Brain microvascular endothelial cell (primary cell): Measurements from ENCODE around the gene CD200R1L.

ENCODE experiments used
- DNase-seq: peaks from one replicate; pipeline ENCODE4 v3.0.0-alpha.2; 2020
- H3K27ac ChIP-seq: fragments of 250-450 bp; sonication (Bioruptor Pico); 2 replicates; pipeline ENCODE4 v1.5.1; 2020; ENCODE audit warnings: mild to moderate bottlenecking, moderate library complexity
- H3K27me3 ChIP-seq: fragments of 250-450 bp; sonication (Bioruptor Pico); replicated peaks from 2 replicates; pipeline ENCODE4 v1.5.1; 2020; ENCODE audit warnings: mild to moderate bottlenecking
- H3K36me3 ChIP-seq: fragments of 250-450 bp; sonication (Bioruptor Pico); replicated peaks from 2 replicates; pipeline ENCODE4 v1.5.1; 2020; ENCODE audit warnings: mild to moderate bottlenecking
- H3K4me3 ChIP-seq: 2 replicates; pipeline ENCODE4 v1.5.1; 2011; ENCODE audit warnings: low read depth, mild to moderate bottlenecking, control low read depth, low read length, moderate library complexity
- in situ Hi-C: cut with HindIII; loops from 2 replicates; pipeline ENCODE4 v1.10.0; 2017; ENCODE audit warnings: low sequenced_read_pairs, low pct_ligation_motif_present
- TF ChIP-seq, protein P1 (sequence below): IDR thresholded peaks from 2 replicates; pipeline ENCODE4 v1.5.1; 2011; ENCODE audit warnings: low read depth, mild to moderate bottlenecking, moderate library complexity, low read length, control low read depth, inconsistent platforms; ENCODE audit errors: missing control alignments

Gene CD200R1L

GRCh38 chr3:112775011-112775742 lies 71.5 kb downstream of the CD200R1L start:
- Histone ChIP-seq H3K36me3 (no peaks in the 10 kb centered on the region), H3K27ac (peak overlapping the region; percentile 82), H3K4me3 (no peak overlapping the region), H3K27me3 (no peaks in the 10 kb centered on the region)
- TF ChIP-seq, protein P1, sequence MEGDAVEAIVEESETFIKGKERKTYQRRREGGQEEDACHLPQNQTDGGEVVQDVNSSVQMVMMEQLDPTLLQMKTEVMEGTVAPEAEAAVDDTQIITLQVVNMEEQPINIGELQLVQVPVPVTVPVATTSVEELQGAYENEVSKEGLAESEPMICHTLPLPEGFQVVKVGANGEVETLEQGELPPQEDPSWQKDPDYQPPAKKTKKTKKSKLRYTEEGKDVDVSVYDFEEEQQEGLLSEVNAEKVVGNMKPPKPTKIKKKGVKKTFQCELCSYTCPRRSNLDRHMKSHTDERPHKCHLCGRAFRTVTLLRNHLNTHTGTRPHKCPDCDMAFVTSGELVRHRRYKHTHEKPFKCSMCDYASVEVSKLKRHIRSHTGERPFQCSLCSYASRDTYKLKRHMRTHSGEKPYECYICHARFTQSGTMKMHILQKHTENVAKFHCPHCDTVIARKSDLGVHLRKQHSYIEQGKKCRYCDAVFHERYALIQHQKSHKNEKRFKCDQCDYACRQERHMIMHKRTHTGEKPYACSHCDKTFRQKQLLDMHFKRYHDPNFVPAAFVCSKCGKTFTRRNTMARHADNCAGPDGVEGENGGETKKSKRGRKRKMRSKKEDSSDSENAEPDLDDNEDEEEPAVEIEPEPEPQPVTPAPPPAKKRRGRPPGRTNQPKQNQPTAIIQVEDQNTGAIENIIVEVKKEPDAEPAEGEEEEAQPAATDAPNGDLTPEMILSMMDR: no peak
- in situ Hi-C loops: no loop called here
- DNase-seq: peak; percentile 45

DNA sequence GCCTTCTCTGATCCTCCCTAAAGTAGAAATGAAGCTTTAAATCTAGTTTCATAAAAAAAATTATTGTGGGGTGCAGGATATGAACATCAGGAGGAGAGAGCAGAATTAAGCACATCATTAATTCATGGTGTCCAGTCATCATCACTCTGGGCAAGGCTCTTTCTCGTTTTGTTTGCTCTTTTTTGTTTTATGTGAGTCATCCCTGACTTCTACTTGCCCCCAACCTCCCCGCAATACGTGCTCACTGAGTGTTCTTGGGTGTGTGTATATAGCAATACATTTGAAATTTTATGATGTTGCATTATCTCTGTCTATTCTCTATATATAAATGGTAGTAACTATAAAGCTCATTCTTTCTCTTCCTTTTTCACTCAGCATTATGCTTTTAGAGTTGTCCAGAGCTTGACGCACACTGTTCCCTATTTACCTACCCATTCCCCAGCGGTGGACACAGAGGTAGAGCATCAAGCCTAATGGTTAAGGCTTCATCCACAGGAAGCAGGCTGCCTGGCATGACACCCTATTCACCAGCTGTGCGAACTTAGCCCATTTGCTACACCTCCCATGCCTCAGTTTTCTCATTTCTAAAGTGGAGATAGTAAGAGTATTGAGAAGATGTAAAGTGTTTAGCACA lies 72.3 kb downstream of the CD200R1L start:
- Histone ChIP-seq H3K27me3 (no peaks in the 10 kb centered on the region), H3K36me3 (no peaks in the 10 kb centered on the region), H3K27ac (peak overlapping the region; percentile 82), H3K4me3 (no peak overlapping the region)
- TF ChIP-seq, protein P1: no peak
- DNase-seq: peak; percentile 89
- in situ Hi-C loops: no loop called here

- no peaks in the 10 kb centered on the region for H3K36me3 ChIP-seq
- no peaks in the 10 kb centered on the region for H3K27me3 ChIP-seq
- in situ Hi-C loops: no loop called here
- no peak overlapping the region for H3K4me3 ChIP-seq
- TF ChIP-seq, protein P1: no peak
- DNase-seq: no peak
- H3K27ac ChIP-seq: peak overlapping the region; percentile 82
These were observed 72.8 kb downstream of the CD200R1L start for GRCh38 chr3:112773864-112774263.

DNA sequence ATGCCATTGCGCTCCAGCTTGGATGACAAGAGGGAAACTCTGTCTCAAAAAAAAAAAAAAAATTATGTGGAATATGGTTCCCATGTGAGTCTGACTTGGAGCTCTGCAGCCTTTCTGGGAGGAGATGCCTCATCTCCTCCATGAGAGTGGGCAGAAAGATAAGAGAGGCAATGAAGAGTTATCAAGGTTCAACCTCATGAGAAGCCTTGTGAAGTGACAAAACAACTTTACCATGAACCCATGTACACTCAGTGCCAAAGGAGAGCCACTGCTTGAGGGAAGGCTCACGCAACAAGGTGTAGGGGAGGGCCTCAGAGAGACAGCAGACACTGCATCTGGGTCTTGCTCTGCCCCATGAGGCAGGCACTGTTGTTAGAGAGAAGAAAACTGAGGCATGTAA lies 75.7 kb downstream of the CD200R1L start:
- no peak for DNase-seq
- TF ChIP-seq, protein P1: no peak

GRCh38 chr3:112770032-112770626 lies 76.5 kb downstream of the CD200R1L start:
- no peaks in the 10 kb centered on the region for H3K27me3 ChIP-seq
- no peak overlapping the region for H3K4me3 ChIP-seq
- peak; percentile 90 for DNase-seq
- TF ChIP-seq, protein P1: no peak
- in situ Hi-C loops: no loop called here
- peak overlapping the region; percentile 49 for H3K27ac ChIP-seq
- H3K36me3 ChIP-seq: no peaks in the 10 kb centered on the region

More for the DNA sequence above, 75.7 kb downstream of the CD200R1L start:
- H3K27me3 ChIP-seq: no peaks in the 10 kb centered on the region
- H3K36me3 ChIP-seq: no peaks in the 10 kb centered on the region
- H3K4me3 ChIP-seq: no peak overlapping the region
- in situ Hi-C loops: no loop called here
- no peak overlapping the region for H3K27ac ChIP-seq
